GM12864 (cell line): ENCODE results near the gene MRM3.
"Not testable (repeated sequence)": the region's sequence is repeated elsewhere in the genome, so short reads cannot be mapped to it uniquely, and the experiment has no call there.

Experiments used
- DNase-seq: peaks from one replicate; pipeline ENCODE4 v3.0.0-alpha.2; 2011; ENCODE audit warnings: low read depth
- H3K4me3 ChIP-seq: 2 replicates; pipeline ENCODE4 v1.5.1; 2011; ENCODE audit warnings: mild to moderate bottlenecking, low read depth, low read length, control low read depth
- CTCF ChIP-seq: IDR thresholded peaks from 2 replicates; pipeline ENCODE4 v1.5.1; 2011; ENCODE audit warnings: low read depth, mild to moderate bottlenecking, moderate library complexity, low read length, control low read depth, inconsistent platforms; ENCODE audit errors: missing control alignments

MRM3 gene

GRCh38 chr17:819251-819650 lies 37.1 kb downstream of the MRM3 start:
- H3K4me3 ChIP-seq, result no peak overlapping the region
- no peak for DNase-seq
- no peak for TF ChIP-seq CTCF

GRCh38 chr17:823501-823902 lies 41.3 kb downstream of the MRM3 start:
- no peak overlapping the region for H3K4me3 ChIP-seq
- TF ChIP-seq CTCF, result no peak
- no peak for DNase-seq

GRCh38 chr17:824378-824777 lies 42.2 kb downstream of the MRM3 start:
- H3K4me3 ChIP-seq, result no peak overlapping the region
- TF ChIP-seq CTCF, result no peak
- no peak for DNase-seq

GRCh38 chr17:825216-825615 lies 43.1 kb downstream of the MRM3 start:
- no peak for TF ChIP-seq CTCF
- H3K4me3 ChIP-seq, result no peak overlapping the region
- DNase-seq, result no peak

- DNase-seq, result no peak
- no peak overlapping the region for H3K4me3 ChIP-seq
- TF ChIP-seq CTCF, result no peak
Measured at GRCh38 chr17:826778-827177, 44.6 kb downstream of the MRM3 start.

- no peak for DNase-seq
- no peak overlapping the region for H3K4me3 ChIP-seq
- no peak for TF ChIP-seq CTCF
Measured at GRCh38 chr17:828761-829160, 46.6 kb downstream of the MRM3 start.

GRCh38 chr17:829614-830013 lies 47.5 kb downstream of the MRM3 start:
- not testable (repeated sequence) for DNase-seq, H3K4me3 ChIP-seq

GRCh38 chr17:830381-830780 lies 48.2 kb downstream of the MRM3 start:
- DNase-seq, result no peak
- no peak for TF ChIP-seq CTCF
- no peak overlapping the region for H3K4me3 ChIP-seq
